NOMO-1 treated with dmso at 0.1 percent for 144 hours (cell line): Measurements from ENCODE around the gene REC8.

Experiments used
- DNase-seq: peaks from one replicate; lab custom pipeline; 2025; ENCODE audit not compliant: unreplicated experiment; lab: John Stamatoyannopoulos, UW

Gene REC8

GRCh38 chr14:24181371-24182077 is 9.6 kb downstream of the REC8 start:
- DNase-seq: no peak

- no peak for DNase-seq
Measured at GRCh38 chr14:24182110-24182882, 10.4 kb downstream of the REC8 start.

- no peak for DNase-seq
Measured at GRCh38 chr14:24183014-24183481, 11.2 kb downstream of the REC8 start.

DNA sequence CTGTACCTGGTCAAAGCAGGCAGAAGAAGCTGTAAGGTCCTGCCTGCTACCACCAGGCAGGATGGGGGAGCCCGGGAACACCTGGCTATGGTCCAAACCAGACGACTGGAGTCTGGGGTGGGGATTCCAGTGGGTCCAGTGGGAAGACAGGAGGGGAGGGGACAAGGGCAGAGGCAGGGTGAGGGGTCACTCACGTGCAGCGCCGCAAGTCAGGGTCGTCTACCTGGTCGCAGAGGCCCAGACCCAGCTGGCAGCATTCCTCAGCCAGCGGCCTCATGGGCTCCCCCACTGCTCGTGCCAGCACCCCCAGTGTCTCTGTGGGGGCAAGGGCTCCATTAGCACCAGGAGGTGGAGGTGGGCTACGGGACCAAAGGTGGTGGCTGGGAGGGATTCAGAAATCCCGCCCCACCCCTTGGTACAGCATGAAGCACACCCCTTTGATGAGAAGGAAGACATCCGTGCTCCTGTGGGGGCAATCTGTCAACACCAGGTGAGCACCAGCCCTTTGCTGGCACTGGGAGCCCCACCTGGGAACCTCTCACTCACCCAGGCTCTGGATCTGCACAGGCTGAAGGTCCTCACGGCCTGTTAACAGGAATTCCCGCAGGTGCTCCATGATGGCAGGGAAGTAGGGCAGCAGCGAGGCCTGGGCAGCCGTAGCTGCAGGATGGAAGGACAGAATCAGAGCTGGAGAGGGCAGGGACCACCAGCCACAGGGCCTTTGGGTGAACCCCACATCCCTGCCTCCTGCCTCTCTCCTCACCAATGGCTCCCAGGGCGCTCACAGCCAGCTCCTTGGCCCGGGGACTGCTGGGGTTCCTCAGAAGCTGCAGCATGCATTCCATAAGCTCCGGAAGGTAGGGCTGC is 12.5 kb downstream of the REC8 start:
- DNase-seq: no peak

GRCh38 chr14:24185026-24185425 is 13.1 kb downstream of the REC8 start:
- no peak for DNase-seq

DNA sequence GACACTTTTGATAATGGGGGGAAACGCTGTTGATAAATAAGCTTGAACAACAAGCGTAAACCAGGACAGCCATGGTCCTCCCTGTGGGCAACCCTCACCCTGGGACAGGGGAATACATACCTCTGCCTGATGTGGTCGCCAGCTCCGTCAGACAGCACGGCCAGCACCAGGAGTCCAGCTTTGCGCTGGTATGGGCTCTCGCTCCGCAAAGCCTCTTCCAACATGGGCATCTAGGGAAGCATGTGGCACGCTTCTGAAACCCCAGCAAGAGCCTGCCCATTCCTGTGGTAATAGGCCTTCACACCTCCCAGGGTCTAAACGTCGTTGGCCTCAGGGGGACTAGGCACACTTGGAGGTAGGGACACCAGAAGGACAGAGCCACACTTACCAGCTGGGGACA is 13.9 kb downstream of the REC8 start:
- DNase-seq: no peak

DNA sequence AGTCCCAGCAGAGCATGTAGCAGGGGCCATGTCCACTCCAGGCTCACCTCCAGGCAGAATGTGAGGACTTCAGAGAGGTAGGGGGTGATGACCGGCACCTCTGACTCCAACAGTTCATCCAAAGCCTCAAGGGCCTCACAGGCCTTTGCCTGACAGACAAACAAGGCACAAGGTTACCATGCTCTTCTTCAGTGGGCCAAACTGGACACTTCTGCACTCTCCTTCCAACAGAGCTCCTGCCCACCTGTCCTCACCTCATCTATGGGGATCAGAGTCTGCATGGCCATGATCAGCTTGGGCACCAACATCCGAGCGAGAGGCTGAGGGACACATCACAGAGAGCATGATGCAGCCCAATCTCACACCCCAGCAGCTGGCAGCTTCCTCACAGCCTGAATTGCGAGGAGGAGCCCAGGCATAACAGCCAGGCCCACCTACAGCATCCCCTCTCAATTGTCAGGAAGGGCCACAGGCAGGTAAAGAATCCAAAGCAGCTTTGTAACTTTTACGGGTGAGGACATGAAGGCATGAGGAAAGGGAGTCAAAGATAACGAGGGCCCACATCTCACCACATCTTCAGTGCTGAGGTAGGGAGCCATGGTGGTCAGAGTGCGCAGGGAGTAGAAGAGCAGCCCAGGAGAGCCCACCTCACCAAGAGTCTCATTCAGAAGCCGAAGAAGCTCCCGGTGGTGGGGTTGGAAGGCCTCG is 15.1 kb downstream of the REC8 start:
- DNase-seq: no peak

DNA sequence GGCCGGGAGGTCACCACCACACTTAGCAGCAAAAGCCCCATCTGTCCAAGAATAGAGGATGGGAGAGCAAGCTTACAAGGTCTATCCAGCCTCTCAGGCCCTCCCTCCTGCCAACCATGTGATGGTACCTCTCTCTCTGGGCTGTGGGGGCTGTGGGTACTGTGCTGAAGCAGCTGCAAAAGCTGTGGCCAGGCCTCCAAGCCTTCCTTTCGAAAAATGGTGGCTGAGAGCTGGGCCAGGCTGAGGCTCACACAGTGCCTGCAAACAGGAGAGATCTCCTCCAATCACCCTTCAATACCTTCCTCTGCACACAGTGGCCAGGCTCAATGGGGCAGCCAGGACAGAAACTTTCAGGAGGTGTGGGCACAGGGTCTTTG is 15.6 kb downstream of the REC8 start:
- DNase-seq: no peak

GRCh38 chr14:24188251-24189058 is 16.6 kb downstream of the REC8 start, which contains the start of gene IPO4:
Gene IPO4 (minus strand): TSS chr14:24188816. CDS start chr14:24188787, 29 bp downstream.
- DNase-seq: peak; percentile 92

GRCh38 chr14:24189059-24189375 is 17.1 kb downstream of the REC8 start:
- DNase-seq: no peak

- DNase-seq: no peak
Measured at GRCh38 chr14:24189460-24189859, 17.6 kb downstream of the REC8 start.

GRCh38 chr14:24190416-24190815 is 18.5 kb downstream of the REC8 start:
- no peak for DNase-seq

GRCh38 chr14:24192933-24193332 is 21.1 kb downstream of the REC8 start:
- DNase-seq: no peak

- no peak for DNase-seq
Measured at GRCh38 chr14:24194186-24194872, 22.4 kb downstream of the REC8 start.

- no peak for DNase-seq
Measured at GRCh38 chr14:24194873-24195185, 22.9 kb downstream of the REC8 start.

GRCh38 chr14:24195186-24196070 is 23.5 kb downstream of the REC8 start, which contains the start of gene TM9SF1:
Gene TM9SF1 (minus strand): TSS chr14:24195441. CDS start chr14:24195019, 422 bp downstream.
- peak; percentile 84 for DNase-seq

DNA sequence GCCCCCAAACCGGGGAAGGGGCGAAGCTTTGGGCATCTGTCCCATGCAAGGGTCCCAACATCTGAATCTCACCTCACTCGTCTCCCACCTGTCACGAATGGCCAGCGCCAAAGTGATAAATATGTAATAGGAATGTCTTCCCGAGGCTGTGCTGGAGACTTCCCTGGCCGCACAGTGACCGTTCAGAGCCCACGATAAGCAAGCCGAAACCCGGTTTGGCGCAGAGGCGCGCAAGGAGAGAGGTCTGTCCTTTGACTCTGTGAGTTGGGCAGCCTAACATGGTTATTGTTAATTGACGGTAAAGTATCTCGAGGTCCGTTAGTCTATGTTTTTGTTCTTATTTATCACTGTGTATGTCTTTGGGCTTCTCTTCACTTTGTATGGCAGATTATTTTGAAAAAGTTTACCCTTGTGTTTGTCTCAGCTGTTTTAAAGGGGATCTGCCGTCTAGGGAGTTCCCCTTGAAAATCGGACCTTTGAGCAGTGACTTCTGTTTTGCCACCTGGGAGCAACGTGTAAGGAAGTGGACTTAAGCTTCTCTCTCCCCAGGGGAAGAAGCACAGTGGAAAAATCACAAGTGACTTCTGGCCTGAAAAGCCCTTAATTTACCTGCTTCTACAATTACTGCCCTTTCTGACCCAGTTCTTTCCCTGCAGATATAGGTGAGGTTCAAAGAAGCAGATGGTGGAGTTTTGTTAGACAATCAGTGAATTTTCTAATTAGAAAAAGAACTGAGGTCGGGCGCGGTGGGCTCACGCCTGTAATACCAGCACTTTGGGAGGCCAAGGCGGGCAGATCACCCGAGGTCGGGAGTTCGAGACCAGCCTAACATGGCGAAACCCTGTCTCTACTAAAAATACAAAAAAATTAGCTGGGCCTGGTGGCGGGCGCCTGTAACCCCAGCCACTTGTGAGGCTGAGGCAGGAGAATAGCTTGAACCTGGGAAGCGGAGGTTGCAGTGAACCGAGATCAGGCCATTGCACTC is 24.5 kb downstream of the REC8 start:
- DNase-seq: peak; percentile 42
